ENCODE data around the gene BCL2L12.

The BCL2L12 gene

DNA sequence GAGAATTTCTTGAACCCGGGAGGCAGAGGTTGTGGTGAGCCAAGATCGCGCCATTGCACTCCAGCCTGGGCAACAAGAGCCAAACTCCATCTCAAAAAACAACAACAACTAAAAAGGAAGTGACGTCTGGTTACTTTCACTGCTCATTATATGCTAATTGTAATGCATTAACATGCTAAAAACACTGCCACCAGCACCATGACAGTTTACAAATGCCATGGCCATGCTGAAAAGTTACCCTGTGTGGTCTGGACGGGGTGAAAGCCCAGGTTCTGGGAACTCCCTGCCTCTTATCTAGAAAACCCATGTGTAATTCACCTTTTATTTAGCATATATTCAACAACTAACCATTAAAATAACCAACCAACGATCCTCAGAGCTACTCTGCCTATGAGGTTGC is 53.3 kb downstream of the BCL2L12 start:
- TF ChIP-seq CTCF (IDR thresholded peaks at IDR 0.05) = no peak
